ENCODE data around the gene MRM2. TPM values are rescaled to one million over a fixed set of nuclear protein-coding genes. Genes with fewer than 3 reads are reported as not detected.

The MRM2 gene
- total RNA-seq, 1 experiment from 2014 or later, result 49.9 TPM

GRCh38 chr7:2255145-2256139, 13.4 kb upstream of the MRM2 start:
- ChIA-PET CTCF (no interaction called here), POLR2A (interaction anchor here (0.6 kb wide), 2 partner anchors 16 to 410 kb away, joined by 3 read pairs; no protein-coding TSS in a partner anchor)
- ATAC-seq, result no peak
- Histone ChIP-seq H3K4me1 (ENCODE audit: control insufficient read depth, insufficient read depth, low read length) (no peaks in the 10 kb centered on the region), H3K36me3 (ENCODE audit: control insufficient read depth, insufficient read depth, low read length) (no peaks in the 10 kb centered on the region; the same call in 1 of the 2 replicates), H3K27ac (ENCODE audit: low read length) (no peak overlapping the region), H3K27me3 (ENCODE audit: control insufficient read depth, insufficient read depth, low read length) (no peaks in the 10 kb centered on the region), H3K4me3 (ENCODE audit: low read depth in 2 of 2, low read length in 2 of 2) (no peak overlapping the region), H3K9me3 (ENCODE audit: control insufficient read depth, insufficient read depth, low read depth, low read length) (no peaks in the 10 kb centered on the region)
- intact Hi-C loops (cut with micrococcal nuclease; ENCODE audit: unreplicated experiment) (no loop called here), in situ Hi-C loops (cut with HindIII; ENCODE audit: low pct_unique_long_range_greater_than_20kb, low sequenced_read_pairs) (no loop called here)
- BruUV-seq (replicated peaks), result no TSS peak
- no peak for DNase-seq (ENCODE audit: low read depth, low spot score)
- TF ChIP-seq REST (IDR thresholded peaks at IDR 0.05; ENCODE audit: insufficient read depth in 1 of 2, low read depth in 2 of 2, low read length in 1 of 2) (no peak), SIN3A (IDR thresholded peaks at IDR 0.05; ENCODE audit: borderline replicate concordance, insufficient read depth, low read depth, low read length) (no peak), CTCF (IDR thresholded peaks at IDR 0.05) (no peak), TCF7L2 (IDR thresholded peaks at IDR 0.05; ENCODE audit: low read depth, low read length) (no peak), POLR2AphosphoS5 (IDR thresholded peaks at IDR 0.05; ENCODE audit: low read depth, low read length) (no peak)

GRCh38 chr7:2254429-2255144, 12.6 kb upstream of the MRM2 start:
- Histone ChIP-seq H3K36me3 (ENCODE audit: control insufficient read depth, insufficient read depth, low read length) (no peaks in the 10 kb centered on the region; the same call in 1 of the 2 replicates), H3K4me1 (ENCODE audit: control insufficient read depth, insufficient read depth, low read length) (no peaks in the 10 kb centered on the region)
- in situ Hi-C loops (cut with HindIII; ENCODE audit: low pct_unique_long_range_greater_than_20kb, low sequenced_read_pairs), result no loop called here

More at GRCh38 chr7:2254429-2255144, 12.6 kb upstream of the MRM2 start:
- H3K9me3 ChIP-seq (ENCODE audit: control insufficient read depth, insufficient read depth, low read depth, low read length), result no peaks in the 10 kb centered on the region
- DNase-seq (ENCODE audit: low read depth, low spot score), result no peak
- no peak overlapping the region for H3K4me3 ChIP-seq (ENCODE audit: low read depth in 2 of 2, low read length in 2 of 2)
- no peak overlapping the region for H3K27ac ChIP-seq (ENCODE audit: low read length)
- POLR2A ChIA-PET, result no interaction called here
- TF ChIP-seq TCF7L2 (IDR thresholded peaks at IDR 0.05; ENCODE audit: low read depth, low read length), result no peak
- no peak for TF ChIP-seq CTCF (IDR thresholded peaks at IDR 0.05)
- no peak for TF ChIP-seq SIN3A (IDR thresholded peaks at IDR 0.05; ENCODE audit: borderline replicate concordance, insufficient read depth, low read depth, low read length)
- no peaks in the 10 kb centered on the region for H3K27me3 ChIP-seq (ENCODE audit: control insufficient read depth, insufficient read depth, low read length)
- CTCF ChIA-PET, result no interaction called here
- no peak for ATAC-seq
- BruUV-seq (replicated peaks), result TSS peak; percentile 81
- intact Hi-C loops (cut with micrococcal nuclease; ENCODE audit: unreplicated experiment), result no loop called here
